Suppressor macrophage (primary cell): ENCODE results near the gene CHST11.

Source experiments
- DNase-seq, 4 experiments: peaks; one replicate each; pipeline ENCODE4 v3.0.0-alpha.2; 2020 to 2022

The CHST11 gene

DNA sequence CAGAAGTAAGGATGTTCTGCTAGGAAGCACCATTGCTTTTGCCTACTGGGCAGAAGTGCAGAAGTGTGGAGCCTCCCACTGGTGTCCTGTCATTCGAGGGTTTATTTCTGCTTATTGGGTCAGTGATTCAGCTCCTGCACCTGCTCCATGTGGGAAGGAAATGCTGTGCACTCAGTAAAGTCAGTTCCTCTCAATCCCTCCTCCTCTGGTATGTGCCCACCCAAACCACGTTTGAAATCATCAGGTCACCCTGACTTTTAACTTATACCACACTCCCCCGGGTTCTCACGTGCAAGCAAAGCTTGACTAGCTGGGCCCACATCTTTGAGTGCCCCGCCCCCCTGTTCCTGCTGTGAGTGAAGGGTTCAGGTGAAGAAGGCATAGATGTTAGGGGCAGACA lies 223.7 kb downstream of the CHST11 start:
- DNase-seq, result peak; percentile 74 to 92 (median 85)

DNA sequence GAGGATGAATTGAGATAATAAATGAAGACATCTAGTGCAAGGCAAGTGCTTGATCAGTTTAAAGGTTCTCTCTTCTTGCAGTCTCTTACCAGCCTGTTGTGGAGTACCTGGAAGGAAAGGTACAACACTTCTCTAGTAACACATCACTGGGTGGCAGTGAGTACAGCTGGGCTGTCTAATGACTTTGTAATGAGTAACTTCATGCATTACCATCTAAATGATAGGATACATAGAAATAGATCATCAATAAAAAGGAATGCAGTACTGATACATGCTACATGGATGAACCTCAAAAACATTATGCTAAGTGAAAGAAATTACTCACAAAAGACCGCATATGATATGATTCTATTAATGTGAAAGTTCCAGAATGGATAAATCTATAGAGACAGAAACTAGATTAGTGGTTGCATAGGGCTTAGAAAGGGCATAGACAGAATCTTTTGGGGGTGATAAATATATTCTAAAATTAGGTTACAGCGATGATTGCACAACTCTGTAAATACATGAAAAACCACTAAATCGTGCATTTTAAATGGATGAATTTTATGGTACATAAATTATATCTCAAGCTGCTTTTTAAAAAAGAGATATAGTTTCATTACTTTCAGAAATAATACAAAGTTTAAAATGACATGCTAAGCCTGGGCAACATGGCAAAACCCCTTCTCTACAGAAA lies 224.4 kb downstream of the CHST11 start:
- no peak for DNase-seq

DNA sequence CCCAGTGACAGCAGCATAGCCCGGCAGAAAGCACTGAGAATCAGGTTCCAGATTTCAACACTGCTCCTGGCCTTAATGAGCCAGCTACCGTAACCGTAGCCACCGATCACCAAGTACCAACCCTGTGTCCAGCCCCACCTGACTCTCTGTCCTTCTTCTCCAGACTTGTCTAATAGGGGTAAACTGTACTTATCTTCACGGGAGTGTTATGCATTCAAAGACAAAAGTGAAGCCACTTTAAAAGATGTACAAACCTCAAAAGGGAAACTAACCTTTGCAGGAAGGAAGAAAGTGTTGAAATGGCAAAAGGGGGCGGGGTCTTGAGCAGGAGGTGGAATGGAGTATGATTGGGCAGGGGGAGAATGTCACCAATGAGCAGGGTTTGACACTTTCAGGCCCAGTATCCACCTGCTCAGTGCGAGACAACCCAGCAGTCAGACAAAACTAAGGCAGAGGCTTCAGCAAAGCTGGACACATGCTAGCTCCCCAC lies 226.1 kb downstream of the CHST11 start:
- DNase-seq, result peak; percentile 50 to 75 (median 69)

DNA sequence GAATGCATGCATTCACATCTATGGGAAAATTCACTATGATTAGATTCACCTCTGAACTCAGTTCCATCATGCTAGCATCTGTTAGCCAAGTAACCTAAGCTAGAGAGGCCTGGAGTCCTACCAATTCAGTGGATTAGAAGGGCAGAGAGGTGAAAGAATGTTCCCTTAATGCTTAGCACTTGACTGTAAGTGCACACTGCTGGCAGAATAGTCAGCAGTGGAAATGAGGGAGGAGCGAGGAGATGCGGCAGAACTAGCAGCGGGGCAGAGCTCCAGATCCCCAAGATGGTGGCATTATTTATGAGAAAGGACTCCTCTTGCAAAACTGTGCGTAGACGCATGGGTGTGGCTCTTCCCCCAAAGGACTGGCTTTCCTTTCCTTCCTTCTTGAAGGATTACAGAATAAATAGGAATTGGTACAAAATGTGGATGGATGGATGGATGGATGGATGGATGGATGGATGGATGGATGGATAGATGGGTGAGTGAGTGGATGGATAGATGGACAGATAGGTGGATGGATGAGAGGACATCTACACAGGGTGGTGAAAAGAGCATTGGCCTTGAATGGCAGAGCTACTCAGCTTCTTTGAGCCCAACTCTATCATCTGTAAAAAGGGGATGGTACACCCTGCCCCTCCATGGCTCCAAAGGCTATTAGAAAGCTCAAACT lies 227.2 kb downstream of the CHST11 start:
- DNase-seq, result no peak

DNA sequence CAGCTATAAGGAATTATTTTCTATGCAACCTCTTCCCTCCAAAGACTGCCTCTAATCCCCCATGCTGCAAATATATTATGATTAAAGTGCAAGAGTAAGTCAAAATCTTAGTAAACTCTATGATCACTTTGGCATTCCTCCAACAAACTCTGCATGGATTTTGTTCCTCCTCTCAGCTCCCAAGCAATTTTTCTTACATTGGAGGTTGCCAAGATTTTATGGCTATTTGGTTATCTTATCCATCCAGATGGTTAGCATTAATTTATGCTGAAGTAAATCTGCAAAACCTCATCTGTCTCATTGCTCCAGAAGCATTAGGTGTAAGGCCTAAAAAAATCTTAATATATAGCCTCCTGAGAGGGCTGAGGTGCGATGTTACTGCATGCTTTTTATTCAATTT lies 228.1 kb downstream of the CHST11 start:
- peak in 1 of 4 experiments; percentile 53 for DNase-seq

DNA sequence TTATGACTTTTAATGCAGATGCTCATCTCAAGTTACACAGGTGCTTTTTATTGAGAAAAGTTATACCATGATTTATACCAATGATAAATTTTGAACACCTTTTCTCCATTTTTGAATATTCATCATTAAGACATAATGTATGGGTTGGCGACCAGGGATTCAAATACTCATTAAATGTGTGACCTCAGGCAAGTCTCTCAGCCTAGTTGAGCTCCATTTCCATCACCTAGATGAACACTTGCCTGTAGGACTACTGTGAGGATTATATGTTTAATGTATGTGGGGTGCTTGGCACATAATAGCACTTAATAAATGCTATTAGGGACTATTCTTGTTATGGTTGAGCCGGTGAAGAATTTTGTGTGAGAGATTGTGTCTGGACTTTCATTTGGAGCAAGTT lies 228.6 kb downstream of the CHST11 start:
- DNase-seq, result no peak

DNA sequence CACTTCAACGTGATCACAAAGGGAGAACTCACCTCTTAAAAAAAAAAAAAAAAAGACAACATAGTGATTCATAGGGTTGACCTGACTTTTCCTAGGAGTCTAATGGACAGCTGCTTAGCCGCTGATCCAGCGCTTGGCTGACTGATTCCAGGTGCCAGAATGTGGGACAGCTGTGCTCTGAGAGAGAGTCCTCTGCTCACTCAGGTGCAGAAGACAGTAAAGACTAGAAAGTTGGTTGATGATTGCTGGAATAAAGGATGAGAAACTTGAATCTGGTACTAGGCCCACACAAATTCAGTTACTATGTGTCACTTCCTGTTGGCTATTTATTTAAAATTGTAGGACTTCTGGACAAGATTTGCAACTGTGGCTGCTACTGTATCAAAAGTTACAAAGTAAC lies 229.4 kb downstream of the CHST11 start:
- DNase-seq, result peak in 1 of 4 experiments; percentile 23

DNA sequence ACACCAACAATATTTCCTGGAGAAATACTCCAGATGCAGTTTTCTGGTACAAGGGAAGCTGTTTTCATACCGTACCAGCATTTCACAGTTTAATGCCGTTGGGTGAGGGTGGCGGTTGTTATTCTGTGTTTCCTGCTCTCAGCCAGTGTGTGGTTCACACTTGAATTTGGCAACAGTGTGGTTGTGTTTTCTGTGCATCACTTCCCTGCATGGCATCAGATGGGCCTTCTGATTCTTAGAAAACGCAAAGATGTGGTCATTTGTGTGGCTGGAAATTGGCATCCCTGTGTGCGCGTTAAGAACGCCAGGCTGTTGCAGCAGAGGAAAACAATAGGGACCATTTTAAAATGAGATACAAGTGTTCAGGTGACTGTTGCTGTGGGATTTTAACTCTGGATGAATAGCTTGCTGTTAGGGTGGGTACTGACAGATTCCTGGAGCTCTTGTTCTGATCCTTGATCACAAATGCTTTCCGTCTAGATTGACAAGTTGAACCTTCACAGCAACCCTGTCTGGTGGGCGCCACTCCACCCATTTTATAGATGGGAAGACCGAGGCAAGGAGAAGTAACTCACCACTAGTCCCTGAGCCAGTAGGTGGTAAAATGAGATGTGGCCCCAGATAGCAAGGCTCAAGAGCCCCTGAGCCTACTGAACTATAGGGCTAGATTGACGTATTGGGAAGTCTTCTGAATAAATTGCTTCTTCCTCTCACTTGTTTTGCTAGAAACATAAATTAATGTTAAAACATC lies 231.2 kb downstream of the CHST11 start:
- peak; percentile 52 to 68 (median 62) for DNase-seq

DNA sequence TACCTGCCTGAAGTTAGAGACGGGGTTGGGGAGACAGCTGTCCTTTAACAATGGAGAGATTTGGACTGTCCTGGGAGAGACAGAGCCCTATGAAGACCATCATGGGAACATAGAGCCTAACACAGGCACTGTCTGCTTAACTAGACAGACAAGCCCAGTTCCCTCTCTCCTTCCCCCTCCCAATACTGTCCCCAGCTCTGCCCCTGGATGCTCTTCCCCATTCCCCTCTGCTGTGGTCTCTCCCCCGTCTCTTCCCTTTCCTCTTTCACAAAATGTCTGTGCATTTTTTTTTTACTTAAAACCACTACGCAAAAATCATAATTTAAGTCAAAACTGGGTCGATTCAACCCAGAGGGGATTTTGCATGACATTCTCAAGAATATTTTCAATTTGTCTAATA lies 232.9 kb downstream of the CHST11 start:
- DNase-seq, result peak; percentile 55 to 80 (median 76)

DNA sequence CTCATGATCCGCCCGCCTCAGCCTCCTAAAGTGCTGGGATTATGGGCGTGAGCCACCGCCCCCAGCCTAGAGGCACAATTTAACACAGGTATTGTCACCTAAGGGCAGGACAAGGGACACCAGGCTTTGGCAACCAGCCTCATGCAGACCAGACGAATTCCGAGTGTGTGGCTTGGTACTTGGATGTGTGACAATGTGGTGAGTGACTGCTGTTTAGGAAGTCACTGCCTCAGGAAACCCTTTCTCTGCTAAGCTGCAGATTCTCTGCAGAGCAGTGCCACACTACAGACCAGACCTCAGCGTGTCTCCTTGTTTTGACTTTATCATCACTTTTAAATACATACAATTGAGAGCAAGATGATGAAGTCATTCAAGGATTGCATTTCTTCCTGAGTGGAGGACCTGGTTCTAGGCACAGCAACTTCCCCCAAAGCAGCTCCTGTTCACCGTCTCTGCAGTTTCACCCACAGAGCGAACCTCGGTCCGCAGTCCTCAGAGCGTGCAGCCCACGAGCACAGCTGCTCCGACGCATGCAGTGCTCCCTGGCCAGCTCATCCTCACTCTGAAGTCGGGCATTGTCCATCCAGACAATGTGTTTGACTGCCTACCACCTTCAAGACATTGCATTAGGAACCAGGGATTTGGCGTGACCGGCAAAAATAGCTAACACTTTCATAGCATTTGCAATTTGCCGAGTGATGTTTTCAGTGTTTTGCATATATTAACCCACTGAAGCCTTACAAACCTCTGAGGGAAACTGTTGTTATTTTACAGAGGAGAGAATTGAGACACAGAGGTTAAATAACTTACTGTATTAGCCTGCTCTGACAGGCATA lies 235.2 kb downstream of the CHST11 start:
- peak; percentile 35 to 67 (median 60) for DNase-seq

DNA sequence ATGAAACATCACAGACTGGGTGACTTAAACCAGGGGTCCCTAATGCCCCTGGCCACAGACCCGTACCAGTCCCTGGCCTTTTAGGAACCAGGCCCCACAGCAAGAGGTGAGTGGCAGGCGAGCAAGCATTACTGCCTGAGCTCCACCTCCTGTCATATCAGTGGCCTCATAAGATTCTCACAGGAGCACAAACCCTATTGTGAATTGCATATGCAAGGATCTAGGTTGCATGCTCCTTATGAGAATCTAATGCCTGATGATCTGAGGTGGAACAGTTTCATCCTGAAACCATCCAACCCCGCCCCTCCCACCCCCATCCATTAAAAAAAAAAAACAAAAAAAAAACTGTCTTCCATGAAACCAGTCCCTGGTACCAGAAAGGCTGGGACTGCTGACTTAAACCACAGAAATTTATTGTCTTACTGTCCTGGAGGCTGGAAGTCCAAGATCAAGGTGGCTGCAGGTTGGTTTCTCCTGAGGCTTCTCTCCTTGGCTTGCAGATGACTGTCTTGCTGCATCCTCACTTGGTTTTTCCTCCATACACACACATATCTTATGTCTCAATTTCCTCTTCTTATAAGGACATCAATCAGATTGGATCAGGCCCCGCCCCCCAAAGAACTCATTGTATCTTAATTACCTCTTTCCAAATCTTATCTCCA lies 235.9 kb downstream of the CHST11 start:
- no peak for DNase-seq

DNA sequence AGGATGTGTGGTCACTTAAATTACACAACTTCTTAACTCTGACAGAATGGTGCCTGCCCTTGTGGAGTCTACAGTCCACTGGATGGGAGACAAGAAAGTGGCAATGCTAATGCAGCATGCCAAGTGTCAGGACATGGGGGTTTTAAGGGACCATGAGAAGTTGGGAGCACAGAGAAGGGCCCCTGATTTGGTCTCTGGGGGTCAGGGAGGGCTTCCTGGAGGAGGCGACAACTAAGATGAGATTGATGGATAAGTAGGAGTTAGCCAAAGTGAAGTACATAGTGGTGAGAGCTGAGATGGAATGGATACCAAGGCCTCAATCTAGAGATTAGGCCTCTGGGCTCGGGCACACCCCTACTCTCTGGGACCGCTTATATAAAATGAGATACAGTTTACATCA lies 236.7 kb downstream of the CHST11 start:
- no peak for DNase-seq

DNA sequence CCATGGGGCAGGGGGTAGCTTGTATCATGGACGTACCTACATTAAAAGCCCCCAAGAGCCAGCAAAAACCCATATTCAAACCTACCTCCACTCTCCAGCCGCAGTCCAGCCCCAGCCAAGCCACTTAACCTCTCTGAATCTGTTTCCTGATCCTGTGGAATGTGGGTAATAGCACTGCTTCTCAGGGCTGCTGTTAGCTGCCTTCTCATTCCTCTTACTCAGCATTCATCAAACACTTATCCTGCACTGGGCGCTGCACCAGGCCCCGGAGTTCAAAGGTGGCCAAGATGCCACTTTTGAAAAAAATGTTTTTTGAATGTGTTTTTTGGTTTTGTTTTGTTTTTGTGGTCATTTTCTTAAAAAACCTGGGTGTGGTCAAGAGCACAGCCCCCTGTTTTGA lies 237.4 kb downstream of the CHST11 start:
- DNase-seq, result no peak

DNA sequence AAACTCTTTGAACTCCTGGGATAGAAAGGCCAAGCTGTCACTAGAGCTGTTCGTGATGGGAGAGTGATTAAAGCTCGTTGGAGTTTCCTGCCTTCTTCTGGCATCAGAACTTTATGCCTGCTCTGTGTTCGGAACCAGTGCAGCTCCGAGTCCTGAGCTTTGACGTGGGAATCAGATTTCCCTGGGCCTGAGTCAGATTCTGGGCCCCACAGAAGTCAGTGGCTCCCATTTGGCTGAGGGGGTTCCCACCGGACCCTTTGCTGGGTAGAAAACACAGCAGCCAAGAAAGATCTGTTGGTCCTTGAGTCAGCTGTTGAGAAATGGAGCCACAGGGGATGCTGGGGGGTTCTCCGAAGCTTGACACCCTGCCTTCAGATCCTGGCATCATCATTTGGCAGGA lies 238.0 kb downstream of the CHST11 start:
- no peak for DNase-seq

DNA sequence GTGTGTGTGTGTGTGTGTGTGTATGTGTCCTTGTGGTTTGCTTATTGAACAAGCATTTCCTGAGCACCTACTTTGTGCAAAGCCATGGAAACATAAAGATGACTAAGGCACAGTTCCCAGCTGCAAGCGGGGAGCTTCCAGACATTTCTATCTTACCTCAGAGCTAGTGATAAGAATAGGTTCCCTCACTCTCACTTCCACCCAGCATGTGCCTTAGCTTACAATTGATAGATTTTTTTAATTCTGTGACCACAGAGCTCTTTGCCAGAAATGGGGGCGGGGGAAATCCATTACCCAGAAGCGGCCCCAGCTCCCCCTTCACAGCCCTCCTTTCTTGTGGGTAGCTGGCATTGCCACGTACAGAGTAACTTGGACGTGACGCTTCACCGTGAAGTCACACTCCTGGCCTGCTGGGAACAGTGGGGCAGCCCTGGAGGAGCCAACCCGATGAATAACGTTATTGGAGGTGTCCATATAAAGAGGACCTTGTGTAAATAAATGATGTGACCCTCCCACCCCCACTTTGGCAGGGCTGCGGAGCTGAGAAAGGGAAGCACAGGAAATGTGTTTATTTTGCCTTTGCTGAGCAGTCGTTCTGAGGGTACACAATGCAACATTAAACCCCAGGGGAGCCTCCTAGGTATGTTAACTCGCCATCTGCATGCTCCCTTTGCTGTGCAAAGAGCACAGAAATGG lies 238.9 kb downstream of the CHST11 start:
- peak; percentile 47 to 82 (median 63) for DNase-seq

DNA sequence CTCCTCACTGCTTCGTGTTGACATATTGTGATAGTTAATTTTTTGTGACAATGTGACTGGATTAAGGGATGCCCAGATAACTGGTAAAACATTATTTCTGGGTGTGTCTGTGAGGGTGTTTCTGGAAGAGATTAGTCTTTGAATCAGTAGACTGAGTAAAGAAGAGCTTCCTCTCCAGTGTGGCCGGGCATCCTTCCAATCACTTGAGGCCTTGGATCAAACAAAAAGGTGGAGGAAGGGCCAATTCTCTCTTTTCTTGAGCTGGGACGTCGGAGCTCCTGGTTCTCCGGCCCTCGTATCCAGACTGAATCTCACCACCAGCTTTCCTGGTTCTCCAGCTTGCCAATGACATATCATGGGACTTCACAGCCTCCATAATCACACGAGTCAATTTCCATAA lies 240.4 kb downstream of the CHST11 start:
- no peak for DNase-seq

DNA sequence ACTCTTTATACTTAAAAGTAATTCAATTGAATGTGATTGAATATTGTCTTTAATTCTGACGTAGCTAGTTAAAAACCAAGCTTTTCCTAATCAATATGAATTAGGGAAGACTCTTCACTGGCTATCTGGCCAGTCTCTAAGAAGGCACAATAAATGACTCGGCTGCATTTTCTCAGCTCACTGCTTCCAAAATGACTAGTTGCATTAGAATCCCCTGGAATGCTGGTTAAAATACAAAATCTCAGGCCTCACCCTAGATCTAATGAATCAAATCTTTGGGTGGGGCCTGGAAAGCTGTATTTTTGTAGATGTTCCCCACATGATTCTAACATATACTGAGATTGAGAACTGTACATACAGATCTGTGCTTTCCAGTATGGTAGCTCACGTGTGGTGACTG lies 242.1 kb downstream of the CHST11 start:
- DNase-seq, result no peak

DNA sequence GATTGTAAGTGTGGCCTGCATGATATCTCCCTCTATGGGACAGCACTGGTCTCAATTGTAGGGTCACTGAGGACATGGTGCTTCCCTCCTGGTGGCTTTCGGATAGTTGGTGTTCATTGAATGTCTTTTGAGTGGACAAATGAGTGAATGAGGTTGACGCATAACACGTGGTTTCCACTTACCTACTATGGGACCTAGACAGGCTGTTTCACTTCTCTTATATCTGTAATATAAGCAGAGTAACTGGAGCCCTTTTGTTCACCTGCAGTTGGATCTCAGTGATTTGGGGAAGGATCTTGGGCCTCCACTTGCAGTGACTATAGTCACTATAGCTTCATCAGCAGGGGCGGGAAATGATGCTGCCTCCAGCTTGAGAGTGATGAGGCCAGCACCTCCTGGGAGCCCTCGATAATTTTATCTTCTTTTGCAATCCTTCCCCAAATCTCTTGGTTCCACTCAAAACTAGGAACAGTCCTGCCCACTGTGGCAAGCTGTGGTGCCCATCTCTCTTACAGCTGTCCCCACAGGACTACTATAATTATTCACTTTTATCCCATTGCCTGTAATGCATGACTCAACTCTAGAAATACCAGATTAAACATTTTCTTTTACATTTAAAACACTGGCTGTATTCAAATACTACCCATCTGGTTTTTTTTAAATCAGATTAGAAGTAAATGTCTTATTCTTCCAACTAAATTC lies 242.9 kb downstream of the CHST11 start:
- DNase-seq, result peak; percentile 28 to 41 (median 36)

DNA sequence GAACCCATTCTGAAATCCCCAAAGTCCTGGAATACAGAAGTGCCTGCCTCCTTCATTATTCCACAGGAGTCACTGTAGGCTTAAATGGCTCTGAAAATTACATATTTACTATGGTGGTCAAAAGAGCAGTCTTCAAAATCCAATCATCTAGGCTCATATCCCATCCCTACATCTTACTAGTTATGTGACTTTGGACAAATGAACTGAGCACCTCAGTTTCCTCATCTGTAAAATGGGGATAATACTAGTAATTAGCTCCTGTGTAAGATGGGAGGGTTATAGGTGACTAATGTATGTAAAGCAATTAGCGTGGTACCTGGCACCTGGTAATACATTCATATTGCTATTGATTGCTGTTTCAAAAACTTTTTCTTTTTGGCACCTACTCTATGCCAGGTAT lies 243.6 kb downstream of the CHST11 start:
- DNase-seq, result no peak

DNA sequence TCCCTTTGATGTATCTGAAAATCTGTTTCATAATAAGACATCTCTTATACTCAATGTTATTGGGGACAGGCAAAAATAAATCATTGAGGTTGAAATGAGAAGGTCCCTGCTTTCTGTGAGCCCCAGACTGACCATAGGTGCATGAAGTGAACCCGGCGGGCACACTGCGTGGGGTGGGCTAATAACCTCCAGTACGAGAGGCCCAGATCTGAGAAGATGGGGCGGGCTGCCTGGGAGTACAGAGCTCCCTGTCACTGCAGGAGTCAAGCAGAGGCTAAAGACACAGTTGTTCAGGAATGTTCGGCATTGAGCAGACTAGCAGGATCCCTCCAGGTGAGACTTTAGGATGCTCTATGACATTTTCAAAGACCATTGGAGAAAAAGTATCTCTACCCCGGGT lies 244.6 kb downstream of the CHST11 start:
- no peak for DNase-seq

DNA sequence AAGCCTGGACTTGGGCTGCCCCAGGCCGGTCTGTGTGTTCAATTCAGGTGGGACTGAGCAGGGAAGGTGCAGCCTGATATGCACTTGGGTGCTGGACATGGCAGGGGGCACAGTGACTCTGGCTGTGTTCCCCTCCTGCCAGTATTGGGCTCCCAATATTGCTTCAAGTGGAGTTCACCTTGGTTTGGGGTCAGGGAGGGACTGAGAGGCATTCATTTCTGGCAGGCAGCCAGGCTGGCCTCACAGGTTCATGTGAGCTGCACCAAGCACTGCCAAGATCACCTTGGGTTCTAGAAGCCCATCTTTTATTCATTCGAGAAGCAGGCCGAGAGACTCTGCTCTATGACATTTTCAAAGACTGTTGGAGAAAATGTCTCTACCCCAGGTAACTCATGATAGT lies 245.0 kb downstream of the CHST11 start:
- DNase-seq, result no peak
